ENCODE measurements around the gene ACSBG1. TPM values are rescaled to one million over a fixed set of nuclear protein-coding genes. Genes with fewer than 3 reads are reported as not detected.

ACSBG1 gene
- total and polyA plus RNA-seq, 2 donors (not counting 1 experiment from before 2014, with no cell fraction given): not detected

GRCh38 chr15:78244893-78245292, 10.5 kb upstream of the ACSBG1 start:
- TF ChIP-seq EZH2 (IDR thresholded peaks at IDR 0.05; ENCODE audit: low read length, missing control alignments) (no peak), CTCF (conservative IDR thresholded peaks at IDR 0.05 in 1 of 2, IDR thresholded peaks at IDR 0.05 in 1 of 2; ENCODE audit: low read depth in 1 of 2, low read length in 2 of 2) (no peak)
- Histone ChIP-seq H3K4me2 (ENCODE audit: extremely low read depth, insufficient read depth, low read length) (no peak overlapping the region), H3K9me3 (ENCODE audit: control insufficient read depth, insufficient read depth, low read depth, low read length) (no peaks in the 10 kb centered on the region), H2AFZ (ENCODE audit: low read length) (no peak overlapping the region), H4K20me1 (ENCODE audit: control insufficient read depth, extremely low read depth, insufficient read depth, low read length) (no peaks in the 10 kb centered on the region), H3K36me3 (ENCODE audit: control insufficient read depth, insufficient read depth, low read length) (no peaks in the 10 kb centered on the region), H3K9ac (ENCODE audit: insufficient read depth, low read length) (no peak overlapping the region), H3K27ac (ENCODE audit: insufficient read depth, low read length) (no peak overlapping the region), H3K79me2 (ENCODE audit: control insufficient read depth, insufficient read depth, low read length) (no peaks in the 10 kb centered on the region), H3K27me3 (ENCODE audit: control insufficient read depth, insufficient read depth, low read length) (no peaks in the 10 kb centered on the region), H3K4me1 (ENCODE audit: control insufficient read depth, extremely low read depth, insufficient read depth, low read length) (no peaks in the 10 kb centered on the region), H3K4me3 (replicated peaks in 1 of 4; ENCODE audit: control extremely low read depth in 1 of 4, insufficient read depth in 1 of 4, low read depth in 3 of 4, low read length in 4 of 4) (no peak overlapping the region)
- no peak for DNase-seq (ENCODE audit: low read depth in 2 of 2)

- no peaks in the 10 kb centered on the region for H3K36me3 ChIP-seq (ENCODE audit: control insufficient read depth, insufficient read depth, low read length)
- no peak overlapping the region for H3K27ac ChIP-seq (ENCODE audit: insufficient read depth, low read length)
- H4K20me1 ChIP-seq (ENCODE audit: control insufficient read depth, extremely low read depth, insufficient read depth, low read length): no peaks in the 10 kb centered on the region
- DNase-seq (ENCODE audit: low read depth in 2 of 2): no peak
- H3K79me2 ChIP-seq (ENCODE audit: control insufficient read depth, insufficient read depth, low read length): no peaks in the 10 kb centered on the region
- no peak overlapping the region for H3K4me2 ChIP-seq (ENCODE audit: extremely low read depth, insufficient read depth, low read length)
- H3K9ac ChIP-seq (ENCODE audit: insufficient read depth, low read length): no peak overlapping the region
- no peaks in the 10 kb centered on the region for H3K9me3 ChIP-seq (ENCODE audit: control insufficient read depth, insufficient read depth, low read depth, low read length)
- H3K4me1 ChIP-seq (ENCODE audit: control insufficient read depth, extremely low read depth, insufficient read depth, low read length): no peaks in the 10 kb centered on the region
- no peaks in the 10 kb centered on the region for H3K27me3 ChIP-seq (ENCODE audit: control insufficient read depth, insufficient read depth, low read length)
- no peak overlapping the region for H2AFZ ChIP-seq (ENCODE audit: low read length)
- H3K4me3 ChIP-seq (replicated peaks in 1 of 4; ENCODE audit: control extremely low read depth in 1 of 4, insufficient read depth in 1 of 4, low read depth in 3 of 4, low read length in 4 of 4): no peak overlapping the region
- TF ChIP-seq EZH2 (IDR thresholded peaks at IDR 0.05; ENCODE audit: low read length, missing control alignments) (no peak), CTCF (conservative IDR thresholded peaks at IDR 0.05 in 1 of 2, IDR thresholded peaks at IDR 0.05 in 1 of 2; ENCODE audit: low read depth in 1 of 2, low read length in 2 of 2) (no peak)
Measured at GRCh38 chr15:78244101-78244500, 9.7 kb upstream of the ACSBG1 start.

- no peak overlapping the region for H3K4me2 ChIP-seq (ENCODE audit: extremely low read depth, insufficient read depth, low read length)
Measured at GRCh38 chr15:78243491-78243941, 9.2 kb upstream of the ACSBG1 start.

More at GRCh38 chr15:78243491-78243941, 9.2 kb upstream of the ACSBG1 start:
- H3K9me3 ChIP-seq (ENCODE audit: control insufficient read depth, insufficient read depth, low read depth, low read length): no peaks in the 10 kb centered on the region
- TF ChIP-seq CTCF (conservative IDR thresholded peaks at IDR 0.05 in 1 of 2, IDR thresholded peaks at IDR 0.05 in 1 of 2; ENCODE audit: low read depth in 1 of 2, low read length in 2 of 2): no peak
- no peak for TF ChIP-seq EZH2 (IDR thresholded peaks at IDR 0.05; ENCODE audit: low read length, missing control alignments)
- no peaks in the 10 kb centered on the region for H4K20me1 ChIP-seq (ENCODE audit: control insufficient read depth, extremely low read depth, insufficient read depth, low read length)
- H3K27me3 ChIP-seq (ENCODE audit: control insufficient read depth, insufficient read depth, low read length): no peaks in the 10 kb centered on the region
- no peak overlapping the region for H2AFZ ChIP-seq (ENCODE audit: low read length)
- H3K79me2 ChIP-seq (ENCODE audit: control insufficient read depth, insufficient read depth, low read length): no peaks in the 10 kb centered on the region
- H3K27ac ChIP-seq (ENCODE audit: insufficient read depth, low read length): no peak overlapping the region
- no peaks in the 10 kb centered on the region for H3K36me3 ChIP-seq (ENCODE audit: control insufficient read depth, insufficient read depth, low read length)
- H3K9ac ChIP-seq (ENCODE audit: insufficient read depth, low read length): no peak overlapping the region
- DNase-seq (ENCODE audit: low read depth in 2 of 2): peak; percentile 54 to 57
- no peaks in the 10 kb centered on the region for H3K4me1 ChIP-seq (ENCODE audit: control insufficient read depth, extremely low read depth, insufficient read depth, low read length)
- H3K4me3 ChIP-seq (replicated peaks in 1 of 4; ENCODE audit: control extremely low read depth in 1 of 4, insufficient read depth in 1 of 4, low read depth in 3 of 4, low read length in 4 of 4): no peak overlapping the region

All from fibroblast of lung (primary cell).